GM08714 (cell line): ENCODE results near the gene TNRC18.
A peak's percentile ranks its signal among the peaks of the same experiment; 100 is the strongest.

Experiments
- H3K4me3 ChIP-seq: fragments of 200-500 bp; sonication (Bioruptor generic); 2 replicates; pipeline ENCODE4 v1.5.1; 2014; ENCODE audit warnings: mild to moderate bottlenecking, low read length, inconsistent platforms
- ZNF274 ChIP-seq: IDR thresholded peaks from 2 replicates; pipeline ENCODE4 v1.6.1; 2012; ENCODE audit warnings: mild to moderate bottlenecking, low read depth, low read length

Gene TNRC18

DNA sequence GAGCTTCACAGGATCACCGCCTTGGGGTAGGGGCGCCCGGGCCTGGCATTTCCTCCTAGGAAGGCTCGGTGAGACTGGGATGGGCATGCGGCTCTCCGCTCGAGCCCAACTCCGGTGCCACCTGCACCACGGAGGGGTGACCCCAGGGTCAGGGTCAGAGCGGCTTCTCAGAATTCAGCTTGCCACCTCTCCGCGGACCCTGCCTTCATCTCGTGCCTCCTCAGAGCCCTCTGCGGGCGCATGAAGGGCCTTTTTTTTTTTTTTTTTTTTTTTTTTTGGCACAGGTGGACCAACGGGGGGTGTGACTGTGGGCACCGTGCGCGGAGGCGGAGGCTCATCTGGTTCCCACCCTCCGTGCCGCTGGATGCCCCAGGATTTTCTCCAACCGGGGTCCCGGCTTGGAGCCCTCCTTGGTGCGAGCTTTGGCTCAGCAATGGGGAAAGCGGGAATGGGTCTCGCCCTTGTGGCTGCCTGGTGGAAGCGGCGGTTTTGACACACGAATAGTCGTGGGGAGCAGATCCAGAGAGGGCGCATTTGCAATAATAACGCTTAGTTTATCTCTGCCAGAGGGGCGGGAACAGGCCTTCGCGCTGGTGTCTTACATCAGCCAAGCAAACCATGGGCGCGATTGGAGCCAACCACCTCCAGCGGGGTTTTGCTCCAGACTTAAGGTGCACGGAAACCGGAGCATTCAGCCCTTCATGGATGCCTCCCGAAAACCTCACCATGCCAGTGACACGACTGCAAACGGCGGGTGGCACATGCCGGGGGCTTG, 5.0 kb upstream of the TNRC18 start:
- TF ChIP-seq ZNF274, result no peak
- H3K4me3 ChIP-seq, result peak overlapping the region; percentile 22

DNA sequence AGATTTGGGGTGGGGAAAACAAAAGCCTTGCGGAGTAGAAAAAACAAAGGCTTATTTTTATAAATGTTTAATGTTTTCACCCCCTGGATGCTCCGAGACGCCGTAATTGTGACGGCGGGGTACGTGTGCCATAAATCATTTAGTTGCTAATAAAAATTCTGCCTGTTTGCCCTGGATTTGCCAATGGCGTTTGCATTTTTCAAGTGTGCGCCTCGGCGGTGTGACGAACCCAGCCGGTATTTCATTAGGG, 2.5 kb upstream of the TNRC18 start:
- no peak for TF ChIP-seq ZNF274
- H3K4me3 ChIP-seq, result peak overlapping the region; percentile 62

DNA sequence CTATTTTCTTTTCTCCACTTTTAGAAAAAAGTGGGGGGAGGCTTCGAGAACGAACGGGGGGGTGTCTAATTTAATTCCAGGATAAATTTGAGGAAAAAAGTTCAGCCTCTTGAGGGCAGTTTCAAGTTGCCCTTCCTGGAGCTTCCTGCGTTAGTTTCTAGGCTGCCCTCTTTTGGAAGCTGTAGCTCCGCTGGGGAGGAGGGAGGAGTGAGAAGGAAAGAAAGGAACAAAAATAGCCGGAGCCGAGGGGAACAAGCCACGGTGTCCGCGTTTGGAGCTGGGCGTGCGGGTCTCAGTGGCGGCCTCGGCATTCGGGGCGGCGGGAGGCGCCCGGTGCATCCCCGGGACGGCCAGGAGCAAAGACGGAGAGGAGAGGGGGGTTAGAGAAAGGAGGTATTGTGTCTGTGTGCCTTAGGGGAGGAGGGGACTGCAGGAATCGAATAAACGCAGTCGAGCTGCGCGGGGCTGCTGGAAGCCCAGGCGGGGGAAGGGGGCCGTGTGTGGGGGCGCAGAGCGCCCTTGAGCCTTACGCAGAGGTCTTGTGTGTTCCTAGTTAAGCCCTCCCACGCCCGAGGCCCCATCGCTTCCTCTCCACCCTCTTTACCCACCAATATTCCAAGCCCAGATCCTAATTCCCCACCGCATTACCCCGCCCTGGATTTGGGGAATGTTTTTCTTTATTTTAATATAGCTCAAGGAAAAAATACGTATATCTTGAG, 2.0 kb upstream of the TNRC18 start:
- no peak for TF ChIP-seq ZNF274
- H3K4me3 ChIP-seq, result peak overlapping the region; percentile 62

DNA sequence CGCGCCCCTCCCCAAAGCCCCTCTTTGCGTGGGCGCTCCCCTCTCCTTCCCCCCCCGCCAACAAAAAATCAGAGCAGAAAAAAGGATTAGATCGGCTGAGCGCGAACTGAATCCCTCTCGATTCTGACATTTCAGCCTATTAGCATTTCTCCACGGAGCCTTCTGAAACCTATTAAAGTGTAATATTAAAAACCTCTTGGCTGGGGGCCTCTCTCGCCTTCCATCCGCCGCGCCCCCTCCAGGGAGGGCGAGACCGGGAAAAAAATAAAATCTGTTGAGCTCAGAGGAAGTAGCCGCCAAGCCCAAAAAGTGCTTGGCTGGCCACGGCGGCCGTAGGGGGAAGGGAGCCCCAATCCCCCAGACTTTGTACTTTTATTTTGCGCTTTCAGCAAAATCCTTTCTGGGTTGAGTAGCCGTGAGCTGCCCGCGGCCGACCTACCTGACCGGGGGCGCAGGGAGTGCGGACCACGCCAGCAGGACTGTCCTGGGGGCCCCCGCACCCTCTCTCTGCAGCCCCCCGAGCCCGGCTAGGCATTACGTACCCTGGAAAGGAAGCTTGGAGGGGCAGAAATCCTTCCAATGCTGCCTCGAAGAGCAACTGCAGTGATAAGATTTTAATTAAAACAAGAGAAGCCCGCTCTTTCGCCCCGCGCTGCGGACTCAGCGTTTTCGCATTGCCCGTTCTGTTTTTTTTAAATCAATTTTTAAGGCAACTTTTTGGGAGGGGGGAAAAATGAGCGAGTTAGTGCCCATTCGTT, 1.3 kb upstream of the TNRC18 start:
- peak overlapping the region; percentile 62 for H3K4me3 ChIP-seq
- TF ChIP-seq ZNF274, result no peak

- peak overlapping the region; percentile 62 for H3K4me3 ChIP-seq
- TF ChIP-seq ZNF274, result no peak
These were observed 528 bp upstream of the TNRC18 start for GRCh38 chr7:5423976-5424748.

GRCh38 chr7:5422396-5423305, 983 bp downstream of the TNRC18 start:
- no peak for TF ChIP-seq ZNF274
- H3K4me3 ChIP-seq, result peak overlapping the region; percentile 71

GRCh38 chr7:5421714-5422395, 1.8 kb downstream of the TNRC18 start:
- TF ChIP-seq ZNF274, result no peak
- peak overlapping the region; percentile 71 for H3K4me3 ChIP-seq

DNA sequence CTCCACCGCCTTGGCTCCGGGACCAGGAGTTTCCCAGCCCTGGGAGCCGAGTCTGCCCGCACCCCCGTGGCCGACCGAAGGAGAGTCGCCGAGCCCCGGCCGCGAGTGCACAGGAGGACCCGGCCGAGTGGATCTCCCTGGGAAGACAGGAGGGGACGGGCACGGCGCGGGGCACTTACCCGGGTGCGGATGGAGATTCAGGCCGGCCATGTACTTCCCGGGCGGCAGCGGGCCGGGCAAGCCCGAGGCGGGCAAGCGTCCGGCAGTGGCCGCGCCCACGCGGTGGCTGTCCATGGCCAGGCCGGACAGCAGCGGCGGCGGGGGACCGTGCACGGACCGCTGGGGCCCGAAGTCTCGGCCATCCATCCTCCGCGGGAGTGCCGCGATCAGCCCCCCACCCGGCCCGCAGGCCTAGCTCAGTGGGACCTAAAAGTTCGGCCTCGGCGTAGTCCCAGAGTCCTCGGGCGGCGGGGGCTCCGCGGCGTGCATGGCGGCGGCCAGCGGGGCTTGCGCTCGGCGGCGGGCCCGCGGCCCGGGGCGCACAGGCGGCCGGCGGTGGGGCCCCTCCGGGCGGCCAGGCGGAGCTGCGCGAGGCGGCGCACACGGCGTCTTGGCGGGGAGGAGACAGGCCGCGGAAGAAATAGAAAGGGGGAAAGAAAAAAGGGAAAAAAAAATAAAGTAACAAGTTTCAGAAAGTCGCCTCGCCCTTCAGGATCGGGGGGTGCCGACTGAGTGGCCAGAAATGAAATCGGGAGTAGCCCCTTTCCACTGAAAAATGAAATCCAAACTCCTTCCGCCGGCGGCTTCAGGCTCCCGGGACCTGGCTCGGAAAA, 2.5 kb downstream of the TNRC18 start:
- TF ChIP-seq ZNF274, result no peak
- peak overlapping the region; percentile 71 for H3K4me3 ChIP-seq

- peak overlapping the region; percentile 71 for H3K4me3 ChIP-seq
- no peak for TF ChIP-seq ZNF274
These were observed 3.4 kb downstream of the TNRC18 start for GRCh38 chr7:5420067-5420880.

- H3K4me3 ChIP-seq, result peak overlapping the region; percentile 71
- no peak for TF ChIP-seq ZNF274
These were observed 4.0 kb downstream of the TNRC18 start for GRCh38 chr7:5419539-5420066.

GRCh38 chr7:5418285-5418582, 5.4 kb downstream of the TNRC18 start:
- H3K4me3 ChIP-seq, result no peak overlapping the region
- no peak for TF ChIP-seq ZNF274
